Spleen (tissue), 7 donors: ENCODE results near the gene TACSTD2.

Experiments
- POLR2A ChIP-seq, 3 donors: fragments of 450-650 bp; IDR thresholded peaks; one replicate each; pipeline ENCODE4 v1.5.1; 2017; ENCODE audit warnings: antibody characterized with exemption in 3 of 3, mild to moderate bottlenecking in 1 of 3
- TF ChIP-seq, protein P1 (sequence below), 11 experiments: fragments of 200-600 bp in 7 of 11; fragments of 450-650 bp in 4 of 11; sonication (generic) in 4 of 11; IDR thresholded peaks in 8 of 11; conservative IDR thresholded peaks in 3 of 11; 1 replicate in 7 of 11; 2 replicates in 4 of 11; pipeline versions ENCODE4 v1.4.0 to v1.8.0; 2016 to 2021; ENCODE audit warnings: antibody characterized with exemption in 11 of 11, inconsistent platforms in 4 of 11, mild to moderate bottlenecking in 1 of 11
- donor health status: DM: no; HTN: no; CAD: no; lungs with moderate emphysema.
- donor health status: DM: no; HTN: no; CAD: no.
- donor health status: DM: no; HTN: no; CAD: no.

- TF ChIP-seq, protein P1, sequence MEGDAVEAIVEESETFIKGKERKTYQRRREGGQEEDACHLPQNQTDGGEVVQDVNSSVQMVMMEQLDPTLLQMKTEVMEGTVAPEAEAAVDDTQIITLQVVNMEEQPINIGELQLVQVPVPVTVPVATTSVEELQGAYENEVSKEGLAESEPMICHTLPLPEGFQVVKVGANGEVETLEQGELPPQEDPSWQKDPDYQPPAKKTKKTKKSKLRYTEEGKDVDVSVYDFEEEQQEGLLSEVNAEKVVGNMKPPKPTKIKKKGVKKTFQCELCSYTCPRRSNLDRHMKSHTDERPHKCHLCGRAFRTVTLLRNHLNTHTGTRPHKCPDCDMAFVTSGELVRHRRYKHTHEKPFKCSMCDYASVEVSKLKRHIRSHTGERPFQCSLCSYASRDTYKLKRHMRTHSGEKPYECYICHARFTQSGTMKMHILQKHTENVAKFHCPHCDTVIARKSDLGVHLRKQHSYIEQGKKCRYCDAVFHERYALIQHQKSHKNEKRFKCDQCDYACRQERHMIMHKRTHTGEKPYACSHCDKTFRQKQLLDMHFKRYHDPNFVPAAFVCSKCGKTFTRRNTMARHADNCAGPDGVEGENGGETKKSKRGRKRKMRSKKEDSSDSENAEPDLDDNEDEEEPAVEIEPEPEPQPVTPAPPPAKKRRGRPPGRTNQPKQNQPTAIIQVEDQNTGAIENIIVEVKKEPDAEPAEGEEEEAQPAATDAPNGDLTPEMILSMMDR (IDR thresholded peaks at IDR 0.05 in 8 of 11, conservative IDR thresholded peaks at IDR 0.05 in 3 of 11): no peak
- no peak for TF ChIP-seq POLR2A (IDR thresholded peaks at IDR 0.05)
Observed at GRCh38 chr1:58555393-58555792, 21.7 kb downstream of the TACSTD2 start.
